GM12878 (cell line): ENCODE results near the gene SLC22A31. TPM values are rescaled to one million over a fixed set of nuclear protein-coding genes. Genes with fewer than 3 reads are reported as not detected.
"Not testable (repeated sequence)": the region's sequence is repeated elsewhere in the genome, so short reads cannot be mapped to it uniquely, and the experiment has no call there.

ENCODE experiments used
- ATAC-seq: fragments of 200-7000 bp; cut with Tn5 transposase; 3 replicates; pipeline ENCODE4 v1.9.1; 2020; ENCODE audit warnings: mild to moderate bottlenecking, moderate library complexity
- BruUV-seq: library from RNA; stranded (reverse); fragments of 400-500 nt; replicated peaks from 2 replicates; lab custom pipeline; 2021; lab: Mats Ljungman, UMichigan
- CTCF ChIA-PET: fragments of 300-600 bp; sonication (Branson Sonifier 250); formaldehyde crosslinking; extraction: SDS; loops from one replicate; lab custom pipeline; 2021; ENCODE audit warnings: inconsistent platforms; lab: Yijun Ruan, JAX
- POLR2A ChIA-PET: fragments of 350-600 bp; formaldehyde crosslinking; extraction: SDS; loops from one replicate; lab custom pipeline; 2021; ENCODE audit warnings: inconsistent platforms; lab: Charles Lee
- RAD21 ChIA-PET: fragments of 300-600 bp; sonication (Branson Sonifier 250); formaldehyde crosslinking; loops from one replicate; lab custom pipeline; 2023; ENCODE audit warnings: antibody characterized with exemption; ENCODE audit not compliant: unreplicated experiment; lab: Charles Lee
- SMC1A ChIA-PET: fragments of 300-600 bp; sonication (Branson Sonifier 250); formaldehyde crosslinking; loops from one replicate; lab custom pipeline; 2023; ENCODE audit not compliant: unreplicated experiment, uncharacterized antibody; lab: Charles Lee
- DNase-seq: peaks from one replicate; pipeline ENCODE4 v3.0.0-alpha.2; 2011; ENCODE audit warnings: low read depth, low spot score
- FAIRE-seq: peaks from 3 replicates; lab custom pipeline; 2011; peaks lifted over from hg19 to GRCh38; lab: Jason Lieb, UNC
- H2AFZ ChIP-seq: 2 replicates; pipeline ENCODE4 v1.6.0; 2011; ENCODE audit warnings: low read depth, low read length, control low read depth; ENCODE audit not compliant: control insufficient read depth
- H3K27ac ChIP-seq: 2 replicates; pipeline ENCODE4 v1.5.1; 2011; ENCODE audit warnings: control low read depth; ENCODE audit not compliant: control insufficient read depth, insufficient read depth
- H3K27me3 ChIP-seq, 2 experiments: replicated peaks in 1 of 2; 2 replicates each; pipeline versions ENCODE4 v1.6.0 to v1.6.1; 2011; ENCODE audit warnings: low read length in 1 of 2; ENCODE audit not compliant: control insufficient read depth in 2 of 2, insufficient read depth in 2 of 2
- H3K36me3 ChIP-seq, 2 experiments: 2 replicates each; pipeline ENCODE4 v1.5.1; 2011; ENCODE audit warnings: low read length in 1 of 2; ENCODE audit not compliant: control insufficient read depth in 2 of 2, insufficient read depth in 2 of 2
- H3K4me1 ChIP-seq: 2 replicates; pipeline ENCODE4 v1.6.1; 2011; ENCODE audit warnings: mild to moderate bottlenecking, low read length, moderate library complexity, mixed read lengths; ENCODE audit not compliant: control insufficient read depth, insufficient read depth
- H3K4me2 ChIP-seq: 2 replicates; pipeline ENCODE4 v1.6.0; 2011; ENCODE audit warnings: control low read depth; ENCODE audit not compliant: control insufficient read depth, insufficient read depth
- H3K4me3 ChIP-seq: fragments of 200-600 bp; sonication (generic); 2 replicates; pipeline ENCODE4 v1.5.1; 2016
- H3K79me2 ChIP-seq: 2 replicates; pipeline ENCODE4 v1.6.0; 2011; ENCODE audit warnings: low read length; ENCODE audit not compliant: control insufficient read depth, insufficient read depth
- H3K9ac ChIP-seq: 2 replicates; pipeline ENCODE4 v1.8.0; 2011; ENCODE audit warnings: low read length, control low read depth, mixed read lengths; ENCODE audit not compliant: control insufficient read depth, insufficient read depth
- H3K9me3 ChIP-seq: replicated peaks from 3 replicates; pipeline ENCODE4 v1.5.1; 2011; ENCODE audit warnings: mild to moderate bottlenecking, low read length; ENCODE audit not compliant: control insufficient read depth, insufficient read depth
- H4K20me1 ChIP-seq: 2 replicates; pipeline ENCODE4 v1.6.0; 2011; ENCODE audit not compliant: control insufficient read depth, insufficient read depth
- BHLHE40 ChIP-seq, 2 experiments: fragments of 450-650 bp in 1 of 2; IDR thresholded peaks; 2 replicates each; pipeline ENCODE4 v1.6.1; 2011 to 2017; ENCODE audit warnings: low read depth in 2 of 2, borderline replicate concordance in 1 of 2, improper control_type of control experiment in 1 of 2, low read length in 1 of 2, mild to moderate bottlenecking in 1 of 2
- POLR2A ChIP-seq: IDR thresholded peaks from 2 replicates; pipeline ENCODE4 v1.6.1; 2011; ENCODE audit warnings: low read depth, mild to moderate bottlenecking, low read length
- ZNF384 ChIP-seq: IDR thresholded peaks from 2 replicates; pipeline ENCODE4 v1.6.1; 2012; ENCODE audit warnings: low read depth, mild to moderate bottlenecking, low read length, improper control_type of control experiment, borderline replicate concordance
- WGBS: methylation state at CpG from one replicate; pipeline ENCODE4 v1.1.6; 2016; ENCODE audit warnings: low lambda C conversion rate; ENCODE audit not compliant: insufficient replicate concordance, insufficient coverage; ENCODE audit errors: missing lambda C conversion rate; 5-methylcytosine and 5-hydroxymethylcytosine counted together
- in situ Hi-C: fragments of 300-500 bp; cut with MboI; formaldehyde crosslinking; loops from 9 replicates; pipeline ENCODE4 v1.14.3; 2018; ENCODE audit warnings: mixed read lengths
- intact Hi-C: fragments of 100-400 bp; cut with micrococcal nuclease; formaldehyde crosslinking; loops from one replicate; pipeline ENCODE4 v1.14.2; 2022; ENCODE audit not compliant: unreplicated experiment
- polyA plus RNA-seq, 11 experiments: library from polyadenylated mRNA; depleted of rRNA in 4 of 11; unstranded in 6 of 11; stranded (reverse) in 5 of 11; fragments of >200 nt; fragmentation: Nextera tagmentation in 4 of 11; fragmentation: Illumina TruSeq in 1 of 11; extraction: Ambion mirVana in 4 of 11; extraction: Trizol in 1 of 11; gene quantifications; 1 replicate in 1 of 11; 2 replicates in 10 of 11; pipeline versions ENCODE4 v1.2.1 to v1.2.3, GENCODE V29; 2011 to 2016; ENCODE audit warnings: inconsistent platforms in 2 of 11, missing spikeins in 2 of 11, low read depth in 1 of 11
- total RNA-seq, 4 experiments: library from RNA; depleted of rRNA in 3 of 4; stranded (reverse); fragments of >200 nt in 3 of 4; fragmentation: Illumina TruSeq in 1 of 4; extraction: Trizol in 1 of 4; gene quantifications; 2 replicates each; pipeline versions ENCODE4 v1.2.1 to v1.2.3, GENCODE V29; 2013 to 2021
- TF ChIP-seq, protein P1 (sequence below): IDR thresholded peaks from 2 replicates; pipeline ENCODE4 v1.6.1; 2011; ENCODE audit warnings: low read depth, mild to moderate bottlenecking, low read length, moderate library complexity, borderline replicate concordance; ENCODE audit errors: extremely low read depth

SLC22A31 gene
- total and polyA plus RNA-seq, 10 of the 15 experiments (the other 5 are each of a cell fraction or from before 2014, with no cell fraction given) = 0.13 to 0.24 (median 0.23) TPM; not detected in 7

GRCh38 chr16:89244754-89245153, 44.4 kb upstream of the SLC22A31 start:
- BruUV-seq = no TSS peak
- ATAC-seq (no peak), FAIRE-seq (no peak), DNase-seq (no peak)
- ChIA-PET CTCF (no interaction called here), POLR2A (no interaction called here), SMC1A (no interaction called here), RAD21 (no interaction called here)
- intact Hi-C loops (loop anchor here (5.0 kb wide), 2 partner anchors 243 to 313 kb away; no protein-coding TSS in a partner anchor), in situ Hi-C loops (no loop called here)
- Histone ChIP-seq H4K20me1 (no peaks in the 10 kb centered on the region), H3K4me2 (no peak overlapping the region), H2AFZ (no peak overlapping the region), H3K27me3 (no peaks in the 10 kb centered on the region), H3K27ac (no peak overlapping the region), H3K4me3 (no peak overlapping the region), H3K9ac (no peak overlapping the region), H3K36me3 (no peaks in the 10 kb centered on the region), H3K9me3 (peaks cover under 1% of the 10 kb centered on the region; the same call in 1 of the 3 replicates), H3K79me2 (peaks cover 7% of the 10 kb centered on the region), H3K4me1 (no peaks in the 10 kb centered on the region; the same call in 1 of the 2 replicates)
- 77% methylated on average over 12 of the region's 12 CpGs for WGBS
- TF ChIP-seq, protein P1, sequence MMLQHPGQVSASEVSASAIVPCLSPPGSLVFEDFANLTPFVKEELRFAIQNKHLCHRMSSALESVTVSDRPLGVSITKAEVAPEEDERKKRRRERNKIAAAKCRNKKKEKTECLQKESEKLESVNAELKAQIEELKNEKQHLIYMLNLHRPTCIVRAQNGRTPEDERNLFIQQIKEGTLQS = no peak
- TF ChIP-seq POLR2A (0 out of 2 replicates have a peak, but pooled peaks have one; percentile 22), ZNF384 (no peak)
- TF ChIP-seq, all 136 proteins: peak for 1

DNA sequence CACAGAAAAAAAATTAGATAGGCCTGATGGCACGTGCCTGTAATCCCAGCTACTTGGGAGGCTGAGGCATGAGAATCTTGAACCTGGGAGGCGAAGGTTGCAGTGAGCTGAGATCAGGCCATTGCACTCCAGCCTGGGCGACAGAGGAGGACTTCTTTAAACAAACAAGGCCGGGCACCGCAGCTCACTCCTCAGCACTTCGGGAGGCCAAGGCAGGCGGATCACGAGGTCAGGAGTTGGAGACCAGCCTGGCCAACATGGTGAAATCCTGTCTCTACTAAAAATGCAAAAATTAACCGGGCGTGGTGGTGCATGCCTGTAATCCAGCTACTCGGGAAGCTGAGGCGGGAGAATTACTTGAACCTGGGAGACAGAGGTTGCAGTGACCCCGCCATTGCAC, 43.9 kb upstream of the SLC22A31 start:
- H3K9me3 ChIP-seq, H3K9ac ChIP-seq, H3K4me1 ChIP-seq, H2AFZ ChIP-seq, BruUV-seq, DNase-seq, H3K4me3 ChIP-seq, FAIRE-seq, POLR2A ChIA-PET, in situ Hi-C loops: not testable (repeated sequence)
- intact Hi-C loops = loop anchor here (5.0 kb wide), 2 partner anchors 243 to 313 kb away; no protein-coding TSS in a partner anchor
- 0 out of 4 replicates have a peak, but pooled peaks of 1 of the 2 experiments have one; percentile 14 for TF ChIP-seq BHLHE40 (IDR thresholded peaks at IDR 0.05; ENCODE audit: borderline replicate concordance in 1 of 2, low read depth in 2 of 2, low read length in 1 of 2)
- TF ChIP-seq, all 136 proteins: peak for 1; not testable (repeated sequence) for 135
- H3K27ac ChIP-seq, H3K4me2 ChIP-seq, SMC1A ChIA-PET, H3K79me2 ChIP-seq, CTCF ChIA-PET, H4K20me1 ChIP-seq, H3K27me3 ChIP-seq, ATAC-seq, RAD21 ChIA-PET, H3K36me3 ChIP-seq: not testable (repeated sequence)
- WGBS = 66% methylated on average over 13 of the region's 13 CpGs
